Bronchial epithelial cell (primary cell): ENCODE data around the gene CTBP1. TPM values are rescaled to one million over a fixed set of nuclear protein-coding genes. Genes with fewer than 3 reads are reported as not detected.

Experiments
- DNase-seq: peaks from one replicate; pipeline ENCODE4 v3.0.0-alpha.2; 2010; ENCODE audit warnings: low read depth
- FAIRE-seq: peaks from 2 replicates; lab custom pipeline; 2011; peaks lifted over from hg19 to GRCh38; lab: Jason Lieb, UNC
- H3K27me3 ChIP-seq: 2 replicates; pipeline ENCODE4 v1.5.1; 2011; ENCODE audit warnings: low read length; ENCODE audit not compliant: control insufficient read depth, insufficient read depth
- H3K36me3 ChIP-seq: 2 replicates; pipeline ENCODE4 v1.5.1; 2011; ENCODE audit warnings: low read length; ENCODE audit not compliant: control insufficient read depth, insufficient read depth
- H3K4me3 ChIP-seq: 2 replicates; pipeline ENCODE4 v1.5.1; 2011; ENCODE audit warnings: mild to moderate bottlenecking, low read depth, low read length, control low read depth
- CTCF ChIP-seq: IDR thresholded peaks from 2 replicates; pipeline ENCODE4 v1.5.1; 2011; ENCODE audit warnings: mild to moderate bottlenecking, moderate library complexity, low read length, control low read depth, inconsistent platforms; ENCODE audit not compliant: insufficient read depth, severe bottlenecking
- total RNA-seq: library from RNA; depleted of rRNA; stranded (reverse); fragments of >200 nt; gene quantifications from 2 replicates; pipeline ENCODE4 v1.2.1, GENCODE V29; 2014

CTBP1 gene
- total RNA-seq, 1 donor from 2014 or later: 173 TPM

GRCh38 chr4:1246901-1247863 is 1.7 kb downstream of the CTBP1 start:
- peak overlapping the region; percentile 84 for H3K4me3 ChIP-seq
- H3K27me3 ChIP-seq: no peaks in the 10 kb centered on the region
- no peak for TF ChIP-seq CTCF
- no peak for FAIRE-seq
- H3K36me3 ChIP-seq: peaks cover 4% of the 10 kb centered on the region
- DNase-seq: no peak

GRCh38 chr4:1246111-1246881 is 2.6 kb downstream of the CTBP1 start:
- no peak for TF ChIP-seq CTCF
- no peak overlapping the region for H3K4me3 ChIP-seq
- H3K27me3 ChIP-seq: no peaks in the 10 kb centered on the region
- DNase-seq: no peak
- H3K36me3 ChIP-seq: peaks cover 7% of the 10 kb centered on the region
- FAIRE-seq: no peak

- no peak overlapping the region for H3K4me3 ChIP-seq
- DNase-seq (no peak), FAIRE-seq (no peak)
- no peaks in the 10 kb centered on the region for H3K27me3 ChIP-seq
- no peak for TF ChIP-seq CTCF
- H3K36me3 ChIP-seq: peaks cover 12% of the 10 kb centered on the region
Measured at GRCh38 chr4:1245481-1246051, 3.4 kb downstream of the CTBP1 start.

GRCh38 chr4:1244978-1245471 is 3.9 kb downstream of the CTBP1 start:
- Histone ChIP-seq H3K36me3 (peaks cover 13% of the 10 kb centered on the region), H3K27me3 (no peaks in the 10 kb centered on the region), H3K4me3 (no peak overlapping the region)
- DNase-seq (no peak), FAIRE-seq (no peak)
- TF ChIP-seq CTCF: no peak

- DNase-seq (no peak), FAIRE-seq (no peak)
- H3K27me3 ChIP-seq: no peaks in the 10 kb centered on the region
- H3K36me3 ChIP-seq: peaks cover 18% of the 10 kb centered on the region
- no peak for TF ChIP-seq CTCF
- H3K4me3 ChIP-seq: no peak overlapping the region
Measured at GRCh38 chr4:1244081-1244977, 4.6 kb downstream of the CTBP1 start.
